GM23248 (cell line): Measurements from ENCODE around the gene YPEL5.

Experiments
- EZH2 ChIP-seq: fragments of 200-600 bp; sonication (generic); IDR thresholded peaks from 2 replicates; pipeline ENCODE4 v1.6.1; 2018; ENCODE audit warnings: antibody characterized with exemption, mild to moderate bottlenecking; ENCODE audit not compliant: insufficient read depth, poor library complexity, severe bottlenecking
- EZH2phosphoT487 ChIP-seq: fragments of 200-600 bp; sonication (generic); IDR thresholded peaks from 2 replicates; pipeline ENCODE4 v1.6.1; 2018; ENCODE audit warnings: antibody characterized with exemption, moderate library complexity, mild to moderate bottlenecking, low read depth; ENCODE audit not compliant: insufficient read depth

DNA sequence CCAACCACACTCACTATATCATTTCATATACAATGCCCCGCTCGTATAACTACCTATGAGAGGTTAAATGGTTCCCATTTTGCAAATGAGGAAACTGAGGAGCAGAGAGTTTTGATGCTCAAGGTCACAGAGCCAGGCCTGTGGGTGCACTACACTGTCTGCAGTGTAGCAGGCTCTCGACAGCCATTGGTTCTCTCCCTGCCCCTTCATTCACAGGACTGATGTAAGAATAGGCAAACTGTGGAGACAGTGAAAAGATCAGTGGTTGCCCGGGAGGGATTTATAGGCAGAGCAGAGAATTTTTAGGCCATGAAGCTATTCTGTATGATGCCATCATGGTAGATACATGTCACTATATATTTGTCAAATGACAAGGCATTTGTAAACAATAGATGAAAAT, 45.5 kb downstream of the YPEL5 start:
- TF ChIP-seq EZH2, result no peak
- no peak for TF ChIP-seq EZH2phosphoT487
